K562 (cell line): ENCODE results near the gene FOXM1. TPM values are rescaled to one million over a fixed set of nuclear protein-coding genes. Genes with fewer than 3 reads are reported as not detected.

Experiments used
- CBX2 ChIP-seq: fragments of 200-600 bp; sonication (generic); IDR thresholded peaks from one replicate; pipeline ENCODE4 v1.6.1; 2012; ENCODE audit warnings: mild to moderate bottlenecking, low read length, inconsistent platforms; ENCODE audit not compliant: insufficient read depth, poor library complexity, severe bottlenecking
- ELF1 ChIP-seq: fragments of 200-800 bp; sonication (Bioruptor generic); IDR thresholded peaks from 2 replicates; pipeline ENCODE4 v1.6.1; 2016; ENCODE audit warnings: missing genetic modification characterization, missing compliant biosample characterization
- FIP1L1 ChIP-seq: fragments of 200-400 bp; formaldehyde crosslinking; IDR thresholded peaks from 2 replicates; pipeline ENCODE4 v1.6.1; 2018; ENCODE audit warnings: mild to moderate bottlenecking, low read depth, low read length; ENCODE audit not compliant: poor library complexity, severe bottlenecking
- HMGN3 ChIP-seq: IDR thresholded peaks from 2 replicates; pipeline ENCODE4 v1.6.1; 2011; ENCODE audit warnings: borderline replicate concordance, low read depth, mild to moderate bottlenecking, mixed read lengths, low read length; ENCODE audit not compliant: insufficient read length; ENCODE audit errors: extremely low read depth
- HNRNPLL ChIP-seq: fragments of 200-400 bp; formaldehyde crosslinking; IDR thresholded peaks from 2 replicates; pipeline ENCODE4 v1.6.1; 2017; ENCODE audit warnings: low read length, low read depth, mild to moderate bottlenecking; ENCODE audit not compliant: poor library complexity, severe bottlenecking
- KDM5B ChIP-seq: fragments of 200-600 bp; sonication (generic); IDR thresholded peaks from 2 replicates; pipeline ENCODE4 v1.6.1; 2012; ENCODE audit warnings: low read depth, mild to moderate bottlenecking, moderate library complexity, low read length, control low read depth, inconsistent platforms; ENCODE audit not compliant: insufficient replicate concordance
- KLF16 ChIP-seq: IDR thresholded peaks from 2 replicates; pipeline ENCODE4 v1.6.1; 2016; ENCODE audit warnings: antibody characterized with exemption
- L3MBTL2 ChIP-seq: fragments of 450-650 bp; IDR thresholded peaks from 2 replicates; pipeline ENCODE4 v1.6.1; 2016; ENCODE audit warnings: mild to moderate bottlenecking, moderate library complexity
- MYBL2 ChIP-seq, 2 experiments: fragments of 450-650 bp in 1 of 2; sonication (generic) in 1 of 2; formaldehyde crosslinking in 1 of 2; IDR thresholded peaks; 2 replicates each; pipeline versions ENCODE4 v1.6.1 to v1.8.1; 2017 to 2022; ENCODE audit warnings: borderline replicate concordance in 1 of 2, inconsistent platforms in 1 of 2, low read depth in 1 of 2, mild to moderate bottlenecking in 1 of 2, missing genetic modification reagents in 1 of 2, moderate library complexity in 1 of 2
- NR0B1 ChIP-seq: fragments of 450-650 bp; IDR thresholded peaks from one replicate; pipeline ENCODE4 v1.6.1; 2018; ENCODE audit warnings: mild to moderate bottlenecking, moderate library complexity; ENCODE audit not compliant: partially characterized antibody
- PTRF ChIP-seq: fragments of 450-650 bp; IDR thresholded peaks from 2 replicates; pipeline ENCODE4 v1.6.1; 2016; ENCODE audit warnings: mild to moderate bottlenecking, missing genetic modification characterization, missing compliant biosample characterization
- STAT5A ChIP-seq: IDR thresholded peaks from 2 replicates; pipeline ENCODE4 v1.6.1; 2012; ENCODE audit warnings: low read length, inconsistent platforms, borderline replicate concordance
- TCFL5 ChIP-seq: fragments of 250-450 bp; sonication (Bioruptor Pico); conservative IDR thresholded peaks from 2 replicates; pipeline ENCODE4 v1.6.1; 2021; ENCODE audit warnings: mild to moderate bottlenecking, moderate library complexity, matching md5 sums
- THRB ChIP-seq: fragments of 450-650 bp; formaldehyde crosslinking; conservative IDR thresholded peaks from 2 replicates; pipeline ENCODE4 v1.4.0; 2022; ENCODE audit warnings: mild to moderate bottlenecking, missing genetic modification characterization
- polyA plus RNA-seq, 8 experiments: library from polyadenylated mRNA; depleted of rRNA in 4 of 8; stranded (reverse) in 5 of 8; unstranded in 3 of 8; fragments of >200 nt; fragmentation: Nextera tagmentation in 2 of 8; fragmentation: Illumina TruSeq in 1 of 8; extraction: Ambion mirVana in 2 of 8; extraction: Trizol in 1 of 8; gene quantifications; 2 replicates each; pipeline versions ENCODE4 v1.2.1 to v1.2.3, GENCODE V29; 2011 to 2014; ENCODE audit warnings: inconsistent platforms in 1 of 8, missing spikeins in 1 of 8
- total RNA-seq, 7 experiments: library from RNA; depleted of rRNA in 6 of 7; stranded (reverse); fragments of >200 nt in 6 of 7; fragmentation: Illumina TruSeq in 2 of 7; extraction: Trizol in 2 of 7; gene quantifications; 2 replicates each; pipeline versions ENCODE4 v1.2.1 to v1.2.3, GENCODE V29; 2011 to 2021; ENCODE audit warnings: low replicate concordance in 1 of 7
- TF ChIP-seq, protein P1 (sequence below): fragments of 150-350 bp; IDR thresholded peaks from 2 replicates; pipeline ENCODE4 v1.6.1; 2014; ENCODE audit warnings: low read depth, mild to moderate bottlenecking, low read length, borderline replicate concordance
- TF ChIP-seq, protein P2 (sequence below): fragments of 450-650 bp; IDR thresholded peaks from 2 replicates; pipeline ENCODE4 v1.6.1; 2016; ENCODE audit warnings: borderline replicate concordance

Gene FOXM1
- total and polyA plus RNA-seq, 9 of the 15 experiments (the other 6 are each of a cell fraction or from before 2014, with no cell fraction given): 8.9 to 46.9 (median 17.2) TPM

DNA sequence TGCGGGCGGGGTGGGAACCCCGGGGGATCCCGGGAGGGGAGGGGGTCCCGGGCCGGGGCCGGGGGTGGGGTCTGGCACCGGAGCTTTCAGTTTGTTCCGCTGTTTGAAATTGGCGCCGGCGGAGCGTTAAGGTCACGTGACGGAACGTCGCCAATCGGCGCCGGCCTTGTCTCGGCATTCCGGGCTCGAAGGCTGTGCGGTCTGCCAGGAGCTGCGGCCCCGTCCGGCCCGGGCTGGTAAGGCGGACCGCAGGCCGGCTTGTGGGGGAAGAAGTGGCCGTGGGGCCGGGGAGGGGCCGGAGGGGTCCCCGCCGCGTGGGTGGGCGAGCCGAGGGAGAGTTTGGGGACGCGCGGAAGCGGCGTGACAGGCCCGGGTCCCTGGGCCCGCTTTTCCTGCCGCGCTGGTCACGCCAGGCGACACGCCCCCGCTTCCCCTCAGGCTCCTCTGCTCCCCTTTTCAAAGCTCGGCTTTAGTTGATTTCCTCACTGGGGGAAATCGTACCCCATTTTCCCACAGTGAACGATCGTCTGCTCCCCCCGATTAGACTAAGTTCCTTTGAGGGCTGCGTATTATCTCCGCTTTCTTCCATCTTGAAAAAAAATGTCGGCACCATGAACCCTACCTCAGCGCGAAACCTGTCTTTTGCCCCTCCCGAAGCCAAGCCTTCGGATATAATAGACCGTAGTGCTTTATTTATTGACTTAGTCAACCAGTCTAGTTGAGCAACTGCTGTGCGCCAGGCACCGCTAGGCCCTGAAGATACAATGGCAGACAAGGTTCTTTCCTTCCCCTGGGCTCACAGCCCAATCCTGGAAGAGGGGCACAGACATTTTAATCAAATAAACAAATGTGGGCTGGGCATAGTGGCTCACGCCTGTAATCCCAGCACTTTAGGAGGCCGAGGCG lies at the start of gene FOXM1, which contains the start of gene RHNO1 (continued):
- TF ChIP-seq, protein P1, sequence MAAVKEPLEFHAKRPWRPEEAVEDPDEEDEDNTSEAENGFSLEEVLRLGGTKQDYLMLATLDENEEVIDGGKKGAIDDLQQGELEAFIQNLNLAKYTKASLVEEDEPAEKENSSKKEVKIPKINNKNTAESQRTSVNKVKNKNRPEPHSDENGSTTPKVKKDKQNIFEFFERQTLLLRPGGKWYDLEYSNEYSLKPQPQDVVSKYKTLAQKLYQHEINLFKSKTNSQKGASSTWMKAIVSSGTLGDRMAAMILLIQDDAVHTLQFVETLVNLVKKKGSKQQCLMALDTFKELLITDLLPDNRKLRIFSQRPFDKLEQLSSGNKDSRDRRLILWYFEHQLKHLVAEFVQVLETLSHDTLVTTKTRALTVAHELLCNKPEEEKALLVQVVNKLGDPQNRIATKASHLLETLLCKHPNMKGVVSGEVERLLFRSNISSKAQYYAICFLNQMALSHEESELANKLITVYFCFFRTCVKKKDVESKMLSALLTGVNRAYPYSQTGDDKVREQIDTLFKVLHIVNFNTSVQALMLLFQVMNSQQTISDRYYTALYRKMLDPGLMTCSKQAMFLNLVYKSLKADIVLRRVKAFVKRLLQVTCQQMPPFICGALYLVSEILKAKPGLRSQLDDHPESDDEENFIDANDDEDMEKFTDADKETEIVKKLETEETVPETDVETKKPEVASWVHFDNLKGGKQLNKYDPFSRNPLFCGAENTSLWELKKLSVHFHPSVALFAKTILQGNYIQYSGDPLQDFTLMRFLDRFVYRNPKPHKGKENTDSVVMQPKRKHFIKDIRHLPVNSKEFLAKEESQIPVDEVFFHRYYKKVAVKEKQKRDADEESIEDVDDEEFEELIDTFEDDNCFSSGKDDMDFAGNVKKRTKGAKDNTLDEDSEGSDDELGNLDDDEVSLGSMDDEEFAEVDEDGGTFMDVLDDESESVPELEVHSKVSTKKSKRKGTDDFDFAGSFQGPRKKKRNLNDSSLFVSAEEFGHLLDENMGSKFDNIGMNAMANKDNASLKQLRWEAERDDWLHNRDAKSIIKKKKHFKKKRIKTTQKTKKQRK: no peak
- TF ChIP-seq MYBL2 (IDR thresholded peaks at IDR 0.05; ENCODE audit: low read depth) (peak; percentile 89), MYBL2 (CRISPR knock-in tag; IDR thresholded peaks at IDR 0.05; ENCODE audit: borderline replicate concordance) (no peak), KLF16 (no peak), THRB (CRISPR knock-in tag) (no peak), HMGN3 (no peak), PTRF (tag) (no peak), STAT5A (no peak), KDM5B (peak; percentile 49), ELF1 (tag) (no peak), NR0B1 (no peak), HNRNPLL (no peak), FIP1L1 (no peak), L3MBTL2 (no peak), TCFL5 (CRISPR knock-in tag) (no peak), CBX2 (no peak)
- TF ChIP-seq, protein P2, sequence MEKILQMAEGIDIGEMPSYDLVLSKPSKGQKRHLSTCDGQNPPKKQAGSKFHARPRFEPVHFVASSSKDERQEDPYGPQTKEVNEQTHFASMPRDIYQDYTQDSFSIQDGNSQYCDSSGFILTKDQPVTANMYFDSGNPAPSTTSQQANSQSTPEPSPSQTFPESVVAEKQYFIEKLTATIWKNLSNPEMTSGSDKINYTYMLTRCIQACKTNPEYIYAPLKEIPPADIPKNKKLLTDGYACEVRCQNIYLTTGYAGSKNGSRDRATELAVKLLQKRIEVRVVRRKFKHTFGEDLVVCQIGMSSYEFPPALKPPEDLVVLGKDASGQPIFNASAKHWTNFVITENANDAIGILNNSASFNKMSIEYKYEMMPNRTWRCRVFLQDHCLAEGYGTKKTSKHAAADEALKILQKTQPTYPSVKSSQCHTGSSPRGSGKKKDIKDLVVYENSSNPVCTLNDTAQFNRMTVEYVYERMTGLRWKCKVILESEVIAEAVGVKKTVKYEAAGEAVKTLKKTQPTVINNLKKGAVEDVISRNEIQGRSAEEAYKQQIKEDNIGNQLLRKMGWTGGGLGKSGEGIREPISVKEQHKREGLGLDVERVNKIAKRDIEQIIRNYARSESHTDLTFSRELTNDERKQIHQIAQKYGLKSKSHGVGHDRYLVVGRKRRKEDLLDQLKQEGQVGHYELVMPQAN: peak; percentile 74; the same call in 1 of the 2 replicates
